ENCODE data around the gene DPP9.
"Not testable (repeated sequence)": the region's sequence is repeated elsewhere in the genome, so short reads cannot be mapped to it uniquely, and the experiment has no call there.

Gene DPP9

GRCh38 chr19:4738734-4739133, 15.1 kb upstream of the DPP9 start:
- DNase-seq (ENCODE audit: low spot score): no peak

- no peak for DNase-seq (ENCODE audit: low spot score)
Measured at GRCh38 chr19:4737955-4738600, 14.4 kb upstream of the DPP9 start.

DNA sequence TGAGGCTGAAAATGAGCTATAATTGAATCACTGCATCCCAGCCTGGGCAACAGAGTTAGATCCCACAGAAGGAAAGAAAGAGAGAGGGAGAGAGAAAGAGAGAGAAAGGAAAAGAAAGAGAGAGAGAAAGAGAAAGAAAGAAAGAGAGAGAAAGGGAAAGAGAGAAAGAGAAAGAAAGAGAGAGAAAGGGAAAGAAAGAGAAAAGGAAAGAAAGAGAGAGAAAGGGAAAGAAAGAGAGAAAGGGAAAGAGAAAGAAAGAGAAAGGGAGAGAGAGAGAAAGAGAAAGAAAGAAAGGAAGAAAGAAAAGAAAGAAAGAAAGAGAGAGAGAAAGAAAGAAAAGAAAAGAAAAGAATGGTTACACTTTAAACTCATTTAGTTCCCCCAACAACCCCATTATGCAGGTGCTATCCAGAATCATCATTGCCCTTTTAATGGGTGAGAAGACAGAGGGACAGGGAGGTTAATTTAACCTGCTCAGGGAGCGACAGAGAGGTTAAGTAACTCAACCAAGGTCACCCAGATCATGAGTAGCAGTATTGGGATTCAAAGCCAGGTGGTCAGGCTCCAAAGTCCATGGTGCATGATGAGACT, 10.2 kb upstream of the DPP9 start:
- DNase-seq (ENCODE audit: low spot score): no peak

DNA sequence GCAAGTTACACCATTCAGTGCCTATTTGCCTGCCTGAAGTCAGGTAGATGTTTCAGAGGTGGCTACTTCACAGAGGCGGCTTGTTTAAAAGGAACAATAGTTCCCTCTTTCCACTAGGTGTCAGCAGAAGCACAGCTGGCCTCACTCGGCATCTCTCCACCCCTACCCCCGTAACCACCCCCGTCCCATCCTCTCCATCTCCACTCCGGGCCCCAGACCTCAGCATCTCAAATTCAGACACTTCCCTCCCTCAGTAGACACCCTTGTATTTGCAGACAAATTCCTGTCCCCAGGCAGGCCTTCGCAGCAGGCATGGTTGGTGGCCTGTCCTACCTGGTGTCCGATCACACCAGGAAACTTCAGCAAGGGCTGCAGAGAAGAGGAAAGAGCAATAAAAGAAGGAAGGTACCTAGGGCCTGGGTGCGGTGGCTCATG, 9.1 kb upstream of the DPP9 start:
- peak; percentile 77 for DNase-seq (ENCODE audit: low spot score)

- DNase-seq (ENCODE audit: low spot score): peak; percentile 72
Measured at GRCh38 chr19:4730740-4731171, 7.1 kb upstream of the DPP9 start.

DNA sequence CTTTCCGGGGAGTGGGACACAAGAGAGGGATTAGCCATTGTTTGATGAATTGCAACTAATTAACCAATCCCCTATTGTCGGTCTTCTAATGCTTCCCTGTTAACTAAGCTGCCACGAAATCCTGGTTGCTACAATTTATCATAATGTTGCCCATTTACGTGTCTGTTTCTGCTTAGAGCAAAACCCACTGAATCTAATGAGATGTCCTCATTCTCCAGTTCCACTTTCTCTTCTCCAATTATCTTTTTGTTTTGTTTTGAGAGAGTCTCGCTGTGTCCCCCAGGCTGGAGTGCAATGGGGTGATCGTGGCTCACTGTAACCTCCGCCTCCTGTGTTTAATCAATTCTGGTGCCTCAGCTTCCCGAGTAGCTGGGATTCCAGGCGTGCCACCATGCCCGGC, 5.2 kb upstream of the DPP9 start:
- DNase-seq (ENCODE audit: low spot score): no peak

DNA sequence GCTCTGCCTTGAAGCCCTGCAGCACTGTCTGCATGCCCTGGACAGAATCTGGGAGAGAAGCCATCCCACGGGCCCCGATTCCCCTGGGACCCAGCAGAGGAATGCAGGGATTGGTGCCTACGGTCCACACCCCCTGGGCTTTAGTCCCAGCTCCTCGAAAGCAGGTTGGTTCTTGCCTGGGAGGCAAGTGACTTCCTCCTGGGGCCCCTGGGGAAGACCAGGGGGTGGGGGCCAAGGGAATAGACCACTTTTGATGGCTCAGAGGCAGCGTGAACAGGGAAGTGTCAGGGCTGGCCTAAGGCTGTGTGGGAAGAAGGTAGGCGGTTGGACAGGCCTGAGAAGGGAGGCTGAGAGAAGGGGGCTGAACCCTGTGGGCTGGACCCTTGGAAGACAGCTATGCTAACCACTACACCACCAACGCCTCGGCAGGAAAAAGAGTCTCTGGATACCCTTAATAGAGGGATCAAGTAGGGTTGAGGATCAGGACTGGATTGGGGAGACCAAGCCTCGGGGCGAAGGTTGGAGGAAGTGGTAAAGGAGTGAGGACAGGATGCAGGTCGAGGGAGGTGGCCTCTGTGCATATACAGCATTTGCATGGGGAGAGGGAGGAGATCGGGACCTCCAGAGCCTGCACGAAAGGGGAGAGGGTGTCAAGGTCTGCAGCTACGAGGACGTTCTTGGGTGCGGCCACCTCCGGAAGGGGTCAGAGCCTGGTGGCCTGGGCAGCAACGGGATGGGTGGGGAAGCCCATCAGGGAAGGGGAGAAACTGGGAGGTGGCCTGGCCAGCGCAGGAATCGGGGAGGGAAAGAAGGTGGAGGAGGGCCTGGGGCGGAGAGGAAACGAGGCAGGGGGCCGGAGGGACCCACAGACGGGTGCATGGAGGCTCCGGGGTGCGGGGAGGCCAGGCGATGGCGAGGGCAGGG, 709 bp downstream of the DPP9 start:
- DNase-seq (ENCODE audit: low spot score): peak; percentile 72

DNA sequence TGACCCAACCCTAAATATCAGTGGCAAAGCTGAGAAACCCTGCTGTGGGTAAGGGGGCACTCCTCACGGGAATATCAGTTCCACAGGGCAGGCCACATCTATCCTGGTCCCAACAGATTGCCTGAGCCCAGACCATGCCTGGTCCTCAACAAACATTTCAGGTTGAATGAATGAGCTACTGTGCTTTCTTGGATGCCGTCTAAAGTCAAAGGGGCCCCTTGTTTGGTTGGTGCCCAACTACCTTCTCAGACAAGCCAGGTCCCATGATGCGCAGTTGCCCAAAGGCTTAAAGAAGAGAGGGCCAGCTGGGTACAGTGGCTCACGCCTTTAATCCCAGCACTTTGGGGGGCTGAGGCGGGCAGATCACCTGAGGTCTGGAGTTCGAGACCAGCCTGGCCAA, 2.4 kb downstream of the DPP9 start:
- DNase-seq (ENCODE audit: low spot score): no peak

DNA sequence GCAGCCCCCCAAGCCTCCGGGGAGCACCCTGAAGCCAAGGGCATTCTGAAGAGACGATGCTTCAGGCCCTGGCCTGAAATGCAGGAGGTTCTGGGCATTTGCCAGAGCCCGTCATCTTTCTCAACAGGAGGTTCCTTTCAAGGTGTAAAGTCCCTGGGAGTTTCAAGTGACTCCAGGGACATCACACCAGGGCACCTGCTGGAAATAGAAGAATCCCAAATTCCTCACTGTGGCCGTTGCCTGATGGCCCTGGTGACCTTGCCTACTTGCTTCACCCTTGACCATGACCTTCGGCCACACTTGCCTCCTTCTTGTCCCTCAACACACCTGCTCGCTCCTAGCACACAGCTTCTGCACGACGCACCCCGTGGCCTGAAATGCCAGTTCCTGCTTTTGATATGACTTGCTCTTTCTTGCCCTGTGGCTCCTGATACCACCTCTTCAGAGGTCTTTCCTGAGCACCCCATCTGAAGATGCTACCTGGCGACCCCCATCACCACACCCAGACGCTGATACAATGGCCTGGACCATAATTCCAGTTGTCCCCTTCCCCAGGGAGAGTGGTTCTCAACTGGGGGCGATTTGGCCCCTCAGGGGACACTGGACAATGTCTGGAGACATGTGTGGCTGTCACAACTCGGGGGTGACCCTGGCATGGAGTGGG, 3.5 kb downstream of the DPP9 start:
- no peak for DNase-seq (ENCODE audit: low spot score)

DNA sequence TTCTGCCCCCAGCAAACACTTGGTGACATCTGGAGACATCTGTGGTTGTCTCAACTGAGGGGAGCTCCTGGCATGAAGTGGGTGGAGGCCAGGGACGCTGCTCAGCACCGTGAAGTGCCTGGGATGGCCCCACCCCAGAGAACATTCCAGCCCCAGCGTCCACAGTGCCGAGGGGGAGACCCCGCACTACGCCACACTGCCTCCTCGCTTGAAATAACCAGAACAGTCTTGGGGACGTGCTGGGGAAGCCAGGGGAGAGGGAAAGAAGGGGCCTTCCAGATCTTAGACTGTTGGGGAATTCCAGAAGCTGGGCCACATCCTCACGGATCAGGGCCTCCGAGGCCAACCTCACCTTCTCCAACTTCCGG, 4.2 kb downstream of the DPP9 start:
- DNase-seq (ENCODE audit: low spot score): no peak

DNA sequence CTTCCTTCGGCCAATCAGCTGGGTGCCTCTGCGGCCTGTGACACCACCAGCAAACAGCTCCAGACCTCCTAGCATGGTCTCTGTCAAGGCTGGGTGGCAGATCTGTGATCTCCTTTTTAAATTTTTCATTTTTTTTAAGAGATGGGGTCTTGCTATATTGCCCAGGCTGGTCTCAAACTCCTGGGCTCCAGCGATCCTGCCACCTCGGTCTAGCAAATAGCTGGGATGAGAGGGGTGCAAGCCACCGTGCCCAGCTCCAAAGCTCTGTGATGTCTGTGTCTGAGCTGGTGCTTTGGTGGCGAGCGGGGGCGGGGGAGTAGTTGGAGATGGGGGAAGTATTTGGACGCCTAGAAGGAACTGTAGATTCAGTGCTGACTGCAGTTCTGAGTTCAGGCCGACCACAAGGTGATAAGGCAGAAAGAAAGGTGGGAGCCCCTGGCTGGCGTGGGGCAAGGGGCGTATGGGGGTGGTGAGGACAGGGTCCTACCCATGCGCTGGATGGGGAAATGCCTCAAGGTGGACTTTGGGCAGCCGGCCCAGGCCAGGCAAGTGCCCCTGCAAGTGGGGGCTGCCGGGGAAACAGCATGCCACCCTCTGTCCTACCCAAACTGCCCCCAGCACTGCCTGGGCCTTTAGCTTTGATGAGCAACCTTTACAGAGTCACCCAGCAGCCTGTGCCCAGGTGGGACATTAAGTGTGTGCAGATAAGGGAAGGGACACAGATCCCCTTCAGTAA, 5.5 kb downstream of the DPP9 start:
- DNase-seq (ENCODE audit: low spot score): no peak

DNA sequence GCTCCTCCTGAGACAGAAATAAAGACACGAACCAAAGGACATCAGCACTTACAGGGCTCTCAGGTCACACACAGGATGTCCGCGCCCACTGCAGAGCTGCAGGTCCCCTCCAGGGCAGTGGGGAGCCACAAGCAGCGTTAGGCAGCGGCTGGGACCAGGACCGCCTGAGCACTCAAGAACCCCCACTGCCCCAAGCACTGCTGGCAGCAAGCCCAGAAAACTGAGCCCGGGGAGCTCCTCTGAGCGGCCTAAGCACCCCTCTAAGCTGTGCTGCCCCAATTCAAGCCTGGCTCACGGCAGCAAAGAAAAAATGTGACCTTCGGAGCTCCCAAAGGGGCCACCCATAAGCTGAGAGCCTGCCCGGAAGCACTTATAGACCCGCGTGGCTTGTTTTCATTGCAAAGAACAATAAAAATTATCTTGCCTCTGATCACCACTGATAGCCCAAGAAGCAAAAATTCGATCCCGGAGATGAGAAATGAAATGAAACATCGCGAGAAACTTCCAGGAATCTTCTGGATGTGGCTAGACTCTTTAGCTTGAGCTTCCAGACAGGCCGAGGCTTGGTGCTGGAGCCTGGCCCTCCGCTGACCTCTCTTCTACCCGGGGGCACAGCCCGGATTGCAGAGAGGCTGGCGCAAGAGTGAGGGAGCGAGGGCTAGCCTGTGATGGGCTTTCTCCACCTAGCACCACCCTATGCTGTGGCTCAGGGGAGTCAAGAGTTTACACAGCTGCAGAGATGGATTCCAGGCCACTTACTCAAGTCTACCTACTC, 6.3 kb downstream of the DPP9 start:
- DNase-seq (ENCODE audit: low spot score): no peak

GRCh38 chr19:4715529-4716221, 8.0 kb downstream of the DPP9 start:
- DNase-seq (ENCODE audit: low spot score): no peak

DNA sequence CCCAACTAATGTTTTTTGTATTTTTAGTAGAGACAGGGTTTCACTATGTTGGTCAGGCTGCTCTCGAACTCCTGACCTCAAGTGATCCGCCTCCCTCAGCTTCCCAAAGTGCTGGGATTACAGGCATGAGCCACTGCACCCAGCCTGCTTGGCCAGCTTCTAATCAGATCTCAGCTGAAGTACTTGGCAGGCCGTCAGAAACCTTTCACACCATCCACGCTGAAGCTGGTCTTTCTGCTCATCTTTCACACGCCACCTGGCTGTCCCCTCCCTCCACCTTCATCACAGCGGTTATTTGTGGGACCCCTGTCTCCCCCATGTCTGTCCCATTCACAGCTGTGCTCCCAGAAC, 8.5 kb downstream of the DPP9 start:
- DNase-seq (ENCODE audit: low spot score): not testable (repeated sequence)

- DNase-seq (ENCODE audit: low spot score): no peak
Measured at GRCh38 chr19:4714016-4714415, 9.6 kb downstream of the DPP9 start.

DNA sequence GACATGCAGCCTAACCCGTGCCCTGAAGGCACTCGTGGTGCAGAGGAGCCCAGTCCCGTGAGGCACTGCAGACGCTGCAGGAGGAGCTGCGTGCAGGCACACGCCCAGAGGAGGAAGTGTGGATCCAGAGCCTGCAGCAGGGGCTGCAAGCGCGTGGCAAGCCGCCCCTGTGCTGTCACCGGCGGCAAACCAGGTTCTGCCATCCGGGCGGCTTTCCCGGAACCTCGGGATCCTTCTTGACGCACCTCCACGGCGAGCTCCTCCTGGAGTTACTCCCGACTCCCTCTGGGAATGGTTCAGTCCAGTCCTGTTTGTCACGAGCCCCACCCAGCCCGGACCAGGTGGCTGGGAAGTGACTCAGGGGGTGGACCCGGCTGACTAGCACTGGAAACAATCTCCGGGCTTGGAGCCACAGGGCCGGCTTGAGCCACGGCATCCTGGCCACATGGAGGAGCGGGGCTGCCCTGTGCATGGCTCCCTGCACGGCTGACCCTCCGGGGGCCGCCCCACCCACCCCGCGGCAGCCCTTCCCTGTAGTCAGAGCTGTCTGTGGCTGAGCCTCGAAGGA, 10.2 kb downstream of the DPP9 start:
- DNase-seq (ENCODE audit: low spot score): no peak

DNA sequence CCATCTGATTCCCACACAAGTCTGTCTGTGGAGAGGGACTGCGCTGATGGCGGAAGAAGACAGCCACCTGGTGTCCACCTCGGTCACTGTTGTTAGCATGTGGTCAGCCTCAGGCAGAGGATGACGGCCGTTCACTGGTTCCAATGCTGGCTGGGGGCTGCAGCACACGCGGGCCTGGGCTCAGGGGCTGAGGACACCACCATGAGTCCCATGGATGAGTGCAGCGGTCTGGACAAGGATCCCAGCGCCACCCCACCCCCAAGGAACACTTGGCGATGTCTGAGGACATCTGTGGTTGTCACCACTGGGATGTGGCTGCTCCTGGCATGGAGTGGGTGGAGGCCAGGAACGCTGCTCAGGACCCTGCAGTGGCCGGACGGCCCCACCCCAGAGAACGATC, 10.9 kb downstream of the DPP9 start:
- DNase-seq (ENCODE audit: low spot score): no peak

- DNase-seq (ENCODE audit: low spot score): no peak
Measured at GRCh38 chr19:4711211-4711610, 12.4 kb downstream of the DPP9 start.

DNA sequence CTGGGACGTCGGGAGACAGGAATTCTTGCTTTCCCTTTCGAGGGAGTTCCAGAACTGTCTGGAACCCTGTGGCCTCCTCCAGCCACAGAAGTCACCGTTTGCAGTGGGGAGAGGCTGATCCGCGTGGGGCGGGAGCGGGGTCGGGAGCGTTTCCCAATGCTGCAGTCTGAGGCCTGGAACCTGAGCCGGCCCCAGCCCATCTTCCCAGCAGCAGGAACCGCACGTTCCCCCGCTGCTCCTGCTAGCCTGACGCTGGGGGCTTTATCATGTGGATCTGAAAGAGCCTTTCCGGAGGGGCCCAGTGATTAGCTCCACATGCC, 13.4 kb downstream of the DPP9 start:
- DNase-seq (ENCODE audit: low spot score): no peak

Data from germinal center (tissue), 1 donor.